Activated CD8-positive, alpha-beta memory T cell treated with anti-CD3 and anti-CD28 coated beads for 1 hour (primary cell): Measurements from ENCODE around the gene TBATA.

Experiments
- DNase-seq, 2 donors: peaks; one replicate each; pipeline ENCODE4 v3.0.0-alpha.2; 2020; ENCODE audit warnings: low read depth in 1 of 2; ENCODE audit errors: extremely low read depth in 1 of 2

The TBATA gene, protein sequence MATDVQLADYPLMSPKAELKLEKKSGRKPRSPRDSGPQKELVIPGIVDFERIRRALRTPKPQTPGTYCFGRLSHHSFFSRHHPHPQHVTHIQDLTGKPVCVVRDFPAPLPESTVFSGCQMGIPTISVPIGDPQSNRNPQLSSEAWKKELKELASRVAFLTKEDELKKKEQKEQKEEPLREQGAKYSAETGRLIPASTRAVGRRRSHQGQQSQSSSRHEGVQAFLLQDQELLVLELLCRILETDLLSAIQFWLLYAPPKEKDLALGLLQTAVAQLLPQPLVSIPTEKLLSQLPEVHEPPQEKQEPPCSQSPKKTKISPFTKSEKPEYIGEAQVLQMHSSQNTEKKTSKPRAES

DNA sequence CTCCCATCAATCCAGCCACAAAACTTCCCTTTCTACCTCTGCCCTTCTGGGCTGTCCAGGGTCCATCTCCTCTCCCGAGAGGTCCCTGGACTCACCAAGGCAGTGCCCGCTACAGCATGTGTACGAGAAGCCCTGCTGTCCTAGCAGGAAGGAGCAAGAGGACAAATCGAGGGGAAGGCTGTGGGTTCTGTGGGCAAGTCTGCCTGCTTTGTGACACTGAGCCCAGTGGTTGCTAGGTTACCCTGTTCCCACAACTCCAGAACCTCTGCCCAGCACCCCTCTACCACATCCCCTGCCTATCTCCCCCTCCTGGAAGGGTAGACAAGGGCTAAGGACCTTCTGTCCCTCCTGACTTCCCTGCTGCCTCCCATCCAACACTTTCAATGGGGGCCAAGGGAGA, at the start of gene TBATA:
Gene TBATA, minus strand, starts transcription at position 188 of the 400 bp plus-strand sequence. CDS start 1,998 bp downstream, outside the sequence.
- DNase-seq, result no peak

DNA sequence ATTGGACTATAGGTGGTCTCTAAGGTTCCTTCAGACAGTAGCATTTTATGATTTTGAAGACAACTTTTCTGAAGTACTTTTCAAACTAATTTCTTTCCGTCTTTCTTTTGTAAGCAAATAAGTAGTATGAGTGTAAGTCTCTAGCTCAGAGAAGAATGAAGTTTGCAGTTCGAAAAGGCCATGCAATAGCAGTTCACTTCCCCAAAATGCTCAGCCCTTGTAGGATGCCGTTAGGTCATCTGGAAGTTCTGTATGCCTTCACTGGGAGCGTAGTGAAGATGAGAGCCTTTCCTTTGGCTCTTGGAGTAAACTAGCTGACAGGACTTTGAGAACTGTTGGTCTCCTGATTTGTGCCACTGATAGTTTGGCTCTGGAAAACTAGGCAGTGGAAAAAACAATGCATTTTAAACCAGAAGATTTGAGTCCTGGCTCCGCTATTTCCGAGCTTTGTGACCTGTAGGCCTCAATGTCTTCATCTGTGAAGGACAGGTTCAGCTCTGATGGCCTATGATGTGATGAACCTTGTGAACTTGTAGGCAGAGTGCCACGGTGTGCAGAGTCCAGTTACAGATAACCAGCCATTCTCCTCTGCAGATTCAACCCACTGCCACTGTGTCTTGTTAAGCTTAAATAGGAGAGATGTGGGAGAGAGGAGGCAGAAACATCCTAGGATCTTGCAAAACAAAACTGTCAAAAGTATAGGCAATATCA, 49.4 kb upstream of the TBATA start:
- no peak for DNase-seq

DNA sequence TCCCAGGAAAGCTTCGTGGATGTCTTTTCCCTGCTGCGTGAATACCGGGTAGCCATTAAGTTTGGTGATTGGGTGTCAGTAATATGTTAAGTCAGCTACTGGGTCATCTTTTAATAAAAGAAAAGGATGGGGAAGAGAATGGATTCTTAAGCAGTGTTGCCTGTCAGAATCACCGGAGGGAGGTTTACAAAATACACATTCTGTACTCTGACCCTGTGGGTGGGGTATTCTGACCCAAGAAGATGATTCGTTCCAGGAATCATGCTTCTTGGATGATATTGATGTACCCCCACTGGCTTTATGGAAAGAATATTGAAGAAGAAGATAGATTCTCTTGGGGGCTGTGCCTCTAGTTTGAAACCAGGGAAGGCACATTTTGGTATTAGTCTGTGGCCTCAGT, 48.8 kb upstream of the TBATA start:
- no peak for DNase-seq

DNA sequence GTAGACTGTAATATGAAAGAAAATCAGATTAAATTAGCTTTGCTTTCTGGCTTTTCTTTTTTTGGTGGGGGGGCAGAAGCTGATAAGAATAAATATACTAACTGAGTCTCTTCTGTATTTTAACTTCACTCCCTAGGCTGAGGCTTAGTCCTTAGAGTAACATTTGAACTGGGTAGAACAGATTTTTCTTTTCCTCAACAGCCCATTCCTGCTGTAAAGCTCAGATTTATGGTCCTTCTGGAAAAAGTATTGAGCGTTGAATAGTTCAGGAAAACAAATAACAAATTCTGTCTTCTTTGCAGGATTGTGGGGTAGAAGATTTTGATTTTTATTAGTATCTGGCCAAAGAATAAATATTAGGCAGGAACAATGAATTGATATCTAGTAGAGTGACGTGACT, 48.4 kb upstream of the TBATA start:
- DNase-seq, result no peak

DNA sequence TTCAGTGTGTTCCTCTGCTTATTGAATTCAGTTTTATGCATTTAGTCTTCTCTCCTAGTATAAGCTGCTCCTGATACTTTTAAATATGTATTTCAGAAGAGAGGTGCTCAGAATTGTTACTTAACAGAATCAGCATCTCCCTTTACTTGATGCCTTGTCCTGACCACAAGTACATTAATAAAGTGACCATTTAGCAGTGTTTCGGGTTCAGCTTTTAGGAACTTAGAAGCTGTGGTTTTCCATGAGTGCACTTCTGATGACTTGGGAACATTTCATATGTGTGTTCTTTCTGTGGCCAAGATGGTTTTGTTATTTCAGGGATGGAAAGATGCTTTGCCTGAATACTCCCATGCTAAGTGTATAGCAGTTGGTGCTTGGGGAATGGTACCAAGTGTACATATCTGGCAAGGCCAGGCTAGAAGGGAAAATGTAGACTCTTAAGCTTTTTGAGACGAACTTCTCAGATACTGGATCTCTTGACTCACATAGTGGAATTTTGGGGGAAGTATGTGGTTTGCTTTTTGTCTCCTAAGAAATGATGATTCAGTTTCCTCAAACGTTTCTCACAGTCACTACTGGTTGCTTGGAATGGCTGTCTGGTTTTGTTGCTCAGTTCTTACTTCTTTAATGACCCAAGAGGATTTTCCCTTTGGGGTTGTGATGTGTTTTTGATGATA, 47.8 kb upstream of the TBATA start:
- DNase-seq, result no peak

DNA sequence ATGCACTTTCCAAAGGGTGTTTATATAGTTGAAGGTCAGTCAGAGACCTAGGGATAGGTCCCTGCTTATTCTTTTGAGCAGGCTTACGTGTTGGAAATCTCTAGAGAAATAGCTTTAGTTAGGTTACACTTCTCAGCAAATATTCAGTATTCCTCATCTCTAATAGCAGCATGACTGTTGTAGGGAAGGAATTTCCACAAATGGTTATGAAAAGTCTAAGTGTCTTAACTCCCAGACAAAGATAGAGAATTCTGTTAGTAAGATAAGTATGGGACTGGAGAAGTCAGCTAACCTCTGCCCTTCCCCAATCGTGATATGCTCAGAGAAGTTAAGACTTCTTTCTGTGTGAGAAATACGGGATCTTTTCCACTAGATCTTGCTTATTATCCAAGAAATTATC, 47.0 kb upstream of the TBATA start:
- DNase-seq, result no peak

DNA sequence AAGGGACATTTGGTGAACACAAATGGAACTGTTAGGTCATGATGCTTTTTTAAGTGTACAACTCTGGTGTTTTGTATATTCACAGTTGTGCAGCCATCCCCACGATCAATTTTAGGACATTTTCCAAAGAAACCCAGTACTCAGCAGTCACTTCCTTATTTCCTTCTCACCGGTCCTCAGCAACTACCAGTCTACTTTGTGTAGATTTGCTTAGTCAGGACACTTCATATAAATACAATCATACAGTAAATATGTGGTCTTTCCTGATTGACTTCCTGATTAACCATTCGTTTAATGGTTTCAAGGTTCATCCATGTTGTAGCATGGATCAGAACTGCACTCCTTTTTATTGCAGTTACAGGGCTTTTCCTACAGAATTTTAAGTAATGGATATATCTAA, 45.0 kb upstream of the TBATA start:
- no peak for DNase-seq

DNA sequence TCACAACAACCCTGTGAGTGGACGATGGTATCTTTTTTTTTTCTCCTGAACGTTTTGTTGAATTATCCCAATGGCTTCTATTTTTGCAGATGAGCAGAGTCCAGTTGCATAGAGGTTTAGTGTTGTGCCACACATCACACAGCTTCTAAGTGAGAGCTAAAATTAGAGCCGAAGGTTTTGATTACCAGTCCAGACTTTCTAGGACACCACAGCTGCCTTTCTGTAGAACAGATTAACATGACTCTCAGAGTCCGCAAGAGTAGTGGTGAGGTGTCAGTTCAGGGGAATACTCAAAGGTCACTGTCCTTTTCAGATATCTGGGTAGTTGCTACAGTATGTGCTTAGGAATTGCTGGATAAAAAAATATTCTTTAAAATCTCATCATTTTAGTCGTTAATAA, 44.4 kb upstream of the TBATA start:
- DNase-seq, result no peak

DNA sequence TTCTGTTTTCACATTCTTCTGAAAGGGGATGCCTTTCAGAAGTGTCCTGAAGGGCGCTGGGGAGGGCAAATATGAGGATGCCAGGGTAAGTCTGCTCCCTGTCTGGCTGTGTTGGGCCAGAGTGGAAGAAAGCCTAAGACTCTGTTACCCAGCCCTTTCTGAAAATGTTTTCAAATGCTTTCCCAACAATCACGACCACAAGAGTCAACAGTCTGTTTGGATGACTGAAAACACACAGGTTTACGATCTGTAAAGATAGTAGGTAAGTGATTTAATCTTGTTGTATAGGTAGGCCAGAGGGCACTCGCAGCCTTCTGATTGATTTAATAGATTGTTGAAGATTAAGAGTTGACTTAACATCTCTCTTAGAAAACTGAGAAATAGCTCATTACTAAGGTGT, 43.7 kb upstream of the TBATA start:
- DNase-seq, result no peak

DNA sequence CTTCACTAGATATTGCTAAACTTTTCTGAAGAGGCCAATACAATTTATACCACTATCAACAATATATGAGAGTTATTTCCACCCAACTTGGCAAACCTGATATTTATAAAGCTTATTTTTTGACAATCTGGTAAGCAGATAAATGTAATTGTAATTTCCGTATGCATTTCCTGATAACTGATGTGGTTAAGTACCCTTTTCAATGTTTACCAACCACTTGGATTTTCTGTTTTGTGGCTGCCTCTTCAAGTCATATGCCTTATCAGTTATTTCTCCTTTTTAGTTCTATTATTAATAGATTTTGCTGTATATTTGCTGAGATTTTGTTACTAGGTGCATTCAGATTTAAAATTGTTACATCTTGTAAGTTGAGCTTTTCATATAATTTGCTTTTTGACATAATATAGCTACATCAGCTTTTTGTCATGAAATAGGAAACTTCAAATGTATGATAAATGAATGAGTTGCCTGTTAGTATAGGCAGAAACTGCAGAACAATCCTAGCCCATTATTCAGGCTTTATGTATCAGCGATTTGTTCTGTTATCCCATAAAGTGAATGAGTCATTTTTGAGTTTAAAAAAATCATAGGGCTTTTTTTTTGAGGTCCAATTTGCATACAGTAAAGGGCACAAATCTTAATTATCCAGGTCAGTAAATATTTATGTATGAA, 42.0 kb upstream of the TBATA start:
- DNase-seq, result no peak

DNA sequence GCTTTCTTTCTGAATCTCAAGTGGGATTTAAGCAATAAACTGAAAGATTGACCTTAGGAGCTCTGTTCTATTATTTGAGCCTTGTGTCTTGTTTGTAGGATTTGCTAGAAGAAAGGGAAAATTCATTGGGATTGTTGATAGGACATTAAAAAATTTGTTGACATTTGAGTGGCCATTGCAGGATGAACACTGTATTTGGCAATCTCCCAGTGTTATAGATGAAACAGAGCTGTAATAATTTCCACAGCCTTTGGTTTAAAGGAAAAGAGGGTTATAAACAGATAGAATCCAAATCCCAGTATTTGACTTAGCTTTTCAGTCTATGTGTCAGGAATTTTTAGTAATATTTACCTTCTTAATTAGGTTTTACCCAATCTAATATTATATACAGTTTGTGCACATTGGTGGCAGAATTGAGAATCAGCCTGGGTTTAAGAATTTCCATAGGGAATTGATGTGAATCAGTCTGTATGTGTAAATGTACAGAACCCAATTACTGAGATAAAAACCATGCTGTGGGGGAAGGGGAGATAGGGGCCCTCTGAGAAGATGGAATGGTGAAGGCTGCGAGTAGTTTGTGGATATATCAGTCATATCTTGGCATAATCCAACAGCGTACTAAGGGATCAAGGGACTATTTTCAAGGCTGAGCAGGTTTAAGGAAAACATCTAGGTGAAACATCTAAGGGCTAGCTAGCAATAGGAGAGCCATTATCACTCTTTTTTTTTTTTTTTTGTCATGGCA, 37.1 kb upstream of the TBATA start:
- DNase-seq, result no peak

DNA sequence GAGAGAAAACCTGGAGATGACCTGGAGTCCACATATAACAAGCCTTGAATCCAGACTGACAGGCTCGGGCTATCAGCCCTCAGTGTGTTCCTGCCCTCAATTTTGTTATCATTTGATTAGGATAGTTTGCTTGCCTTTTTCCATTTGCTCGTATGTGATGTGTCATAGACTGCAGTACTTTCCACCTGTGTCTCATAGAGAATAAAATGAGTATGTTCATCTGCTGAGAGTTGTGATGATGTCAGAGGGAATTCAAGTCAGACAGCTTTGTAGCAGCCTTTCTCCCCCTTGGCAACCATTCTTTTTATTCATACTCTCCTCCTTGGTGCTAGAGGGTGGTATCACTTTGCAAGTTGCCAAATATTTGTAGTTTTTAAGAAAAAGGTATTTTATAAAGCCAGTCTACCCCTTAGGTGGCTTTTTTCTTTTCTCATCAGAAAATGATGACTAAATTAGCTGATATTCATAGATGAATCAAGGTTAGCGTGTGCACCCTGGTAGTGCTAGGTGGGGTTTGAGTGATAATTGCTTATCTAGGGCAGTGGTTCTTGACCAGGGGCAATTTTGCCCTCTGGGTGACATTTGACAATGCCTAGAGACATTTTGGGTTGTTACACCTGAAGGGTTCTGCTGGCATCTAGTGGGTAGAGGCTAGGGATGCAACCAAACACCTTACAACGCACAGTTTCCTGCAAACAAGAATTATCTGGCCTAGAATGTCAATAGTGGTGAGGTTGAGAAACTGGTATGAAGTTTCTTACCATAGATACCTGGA, 36.0 kb upstream of the TBATA start:
- DNase-seq, result no peak

DNA sequence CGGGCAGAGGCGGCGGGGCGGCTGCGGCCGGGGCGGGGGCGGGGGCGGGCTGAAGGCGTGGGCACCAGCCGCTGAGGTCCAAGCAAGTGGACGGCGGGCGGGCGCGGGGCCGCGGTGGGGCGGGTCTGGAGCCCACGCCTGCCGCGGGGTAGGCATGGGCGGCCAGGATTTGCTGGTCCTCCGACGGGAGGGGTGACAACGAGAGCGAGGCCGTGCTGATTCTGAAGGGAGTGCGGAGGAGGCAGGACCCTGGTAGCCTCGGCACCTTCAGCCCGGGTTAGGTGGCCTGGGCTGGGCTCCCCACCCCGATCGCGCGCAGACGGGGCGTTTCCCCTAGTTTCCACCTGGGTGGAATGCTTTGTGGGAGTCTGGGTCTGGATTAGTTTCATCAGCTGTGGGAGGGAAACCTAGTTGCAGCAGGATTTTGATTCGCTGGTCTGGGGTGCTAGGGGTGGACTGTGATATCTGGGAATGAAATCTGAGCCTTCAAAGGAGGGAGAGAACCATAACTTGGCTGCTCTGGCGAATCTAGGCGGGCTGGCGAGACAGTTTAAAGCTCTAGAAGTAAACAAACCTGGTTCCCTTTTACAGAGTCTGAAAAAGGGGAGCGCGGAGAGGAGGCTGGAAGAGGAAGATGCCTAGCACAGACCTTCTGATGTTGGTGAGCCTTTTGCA, 31.2 kb upstream of the TBATA start:
- peak in 1 of 2 donors; percentile 5 for DNase-seq

DNA sequence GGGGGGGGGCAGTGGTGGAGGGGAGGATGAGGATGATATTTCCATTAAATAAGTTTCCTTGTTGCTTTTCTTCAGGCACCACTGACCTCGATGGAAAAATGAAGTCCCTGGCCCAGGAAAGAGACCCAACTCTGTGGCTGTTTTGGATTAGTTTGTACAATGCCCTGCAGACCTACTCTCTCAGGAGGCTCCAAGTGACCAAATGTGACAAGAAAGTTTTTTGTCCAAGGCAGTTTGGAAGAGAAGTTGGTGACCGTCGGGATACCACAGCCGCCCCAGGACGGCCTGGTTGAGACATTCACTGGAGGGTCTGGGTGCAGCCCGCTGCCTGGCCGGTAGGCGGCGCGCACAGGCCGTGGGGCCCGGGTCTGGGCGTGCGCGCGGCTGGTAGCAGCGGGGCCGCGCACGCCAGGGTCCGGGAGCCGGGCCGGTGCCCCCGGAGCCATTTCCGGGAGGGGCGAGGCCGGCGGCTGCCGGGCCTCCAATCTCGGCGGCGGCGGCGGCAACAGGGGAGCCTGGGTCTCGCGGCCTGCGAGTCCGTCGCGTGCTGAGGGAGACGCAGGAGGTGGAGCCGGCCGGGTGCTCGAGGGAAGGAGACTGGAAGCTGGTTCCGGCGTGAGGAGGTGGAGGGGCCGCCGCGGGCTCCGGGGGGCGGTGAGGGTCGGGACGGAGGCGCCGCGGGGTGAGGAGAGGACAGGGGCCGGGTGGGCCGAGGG, 30.5 kb upstream of the TBATA start, which contains the start of gene SGPL1:
Gene SGPL1, plus strand, starts transcription at position 445 of the 716 bp plus-strand sequence. CDS start 906 bp downstream, outside the sequence.
- DNase-seq, result peak; percentile 37 to 83

DNA sequence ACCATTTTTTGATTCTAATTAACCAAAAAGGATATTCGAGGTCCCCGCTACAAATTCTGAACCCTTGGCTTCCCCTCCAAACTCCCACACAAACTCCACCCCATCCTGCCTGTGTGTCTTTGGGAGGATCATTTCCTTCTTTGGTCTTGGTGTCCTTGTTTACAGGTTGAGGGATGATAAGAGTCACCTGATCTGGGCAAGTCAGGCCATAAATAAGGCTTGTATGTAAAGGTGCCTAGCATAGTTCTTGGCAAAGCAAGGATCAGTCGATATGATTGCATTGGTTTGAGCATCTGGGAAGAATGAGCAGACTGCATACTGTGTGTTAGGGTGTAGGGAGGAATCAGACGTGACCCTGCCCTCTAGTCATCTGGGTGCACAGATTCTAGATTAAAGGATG, 28.9 kb upstream of the TBATA start:
- no peak for DNase-seq

DNA sequence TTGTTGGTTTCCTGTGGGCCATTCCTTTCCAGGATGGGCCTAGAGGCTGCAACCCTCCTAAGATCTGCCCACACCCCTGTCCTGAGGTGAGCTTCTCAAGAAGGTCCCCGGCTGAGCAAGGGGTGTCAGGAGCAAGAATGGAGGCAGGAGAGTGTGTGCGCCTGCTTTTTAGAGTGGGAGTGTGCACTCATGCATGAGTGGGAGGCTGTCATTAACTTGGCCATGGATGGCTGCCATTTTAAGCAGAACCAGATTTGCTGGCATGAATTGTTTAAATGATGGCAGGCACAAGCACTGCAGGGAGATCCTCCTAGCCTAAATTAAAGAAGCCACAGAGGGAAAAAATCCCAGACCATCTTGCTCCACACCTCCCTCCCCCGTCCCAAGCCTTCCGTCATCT, 27.6 kb upstream of the TBATA start:
- no peak for DNase-seq

DNA sequence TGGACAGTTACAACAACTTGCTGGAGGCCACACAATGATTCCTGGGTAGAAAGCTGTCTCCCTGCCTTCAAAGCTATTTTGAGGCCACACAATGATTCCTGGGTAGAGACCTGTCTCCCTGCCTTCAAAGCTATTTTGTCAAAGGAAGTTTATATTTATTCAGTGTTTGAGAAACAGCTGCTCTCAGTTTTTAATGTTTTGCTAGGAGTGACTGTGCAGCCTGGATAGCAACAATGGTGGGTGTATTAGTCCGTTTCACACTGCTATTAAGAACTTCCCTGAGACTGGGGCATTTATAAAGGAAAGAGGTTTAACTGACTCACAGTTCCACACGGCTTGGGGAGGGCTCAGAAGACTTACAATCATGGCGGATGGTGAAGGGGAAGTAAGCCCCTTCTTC, 26.7 kb upstream of the TBATA start:
- DNase-seq, result no peak

DNA sequence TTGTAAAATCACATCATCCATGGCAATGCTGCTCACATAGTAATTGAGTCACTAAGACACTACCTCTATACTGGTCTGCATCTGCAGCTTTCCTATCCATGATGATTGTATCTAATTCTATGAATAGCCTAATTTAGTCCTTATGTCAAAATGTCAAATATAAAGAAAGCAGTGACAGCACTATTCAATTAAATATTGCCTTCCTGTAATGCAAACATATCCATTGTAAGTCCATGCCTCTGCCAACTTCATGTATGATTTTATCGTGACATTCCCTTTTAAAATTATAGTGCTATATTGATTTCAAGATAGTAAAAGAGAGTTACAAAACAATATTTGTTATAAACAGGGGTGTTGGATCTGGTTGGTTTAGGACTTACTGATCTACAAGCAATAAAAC, 25.8 kb upstream of the TBATA start:
- no peak for DNase-seq

DNA sequence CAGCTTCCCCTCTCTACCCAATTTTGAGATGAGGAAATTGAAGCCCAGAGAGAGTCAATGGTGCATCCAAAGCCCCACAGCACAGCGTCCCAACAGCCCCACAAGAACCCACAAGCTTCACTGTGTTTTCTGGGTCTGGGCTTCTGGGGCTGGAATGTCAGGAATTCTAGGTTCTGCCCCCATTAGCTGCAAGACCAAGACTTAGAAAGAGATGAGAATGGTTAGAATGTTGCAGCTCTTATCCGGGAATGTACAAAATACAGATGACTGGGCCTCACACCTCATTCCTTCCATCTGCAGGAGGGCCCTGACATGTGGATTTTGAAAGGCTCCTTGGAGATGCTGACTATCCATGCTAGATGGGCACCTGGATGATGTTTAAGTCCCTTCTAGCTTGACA, 24.5 kb upstream of the TBATA start:
- no peak for DNase-seq
